Pulmonary artery endothelial cell (primary cell): ENCODE results near the gene CORO6. TPM values are rescaled to one million over a fixed set of nuclear protein-coding genes. Genes with fewer than 3 reads are reported as not detected.
A peak's percentile ranks its signal among the peaks of the same experiment; 100 is the strongest.
"Not testable (repeated sequence)": the region's sequence is repeated elsewhere in the genome, so short reads cannot be mapped to it uniquely, and the experiment has no call there.

Experiments used
- DNase-seq: peaks from one replicate; pipeline ENCODE4 v3.0.0-alpha.2; 2011; ENCODE audit warnings: low read depth, low spot score
- total RNA-seq: library from RNA; depleted of rRNA; stranded (reverse); fragments of >200 nt; gene quantifications from 2 replicates; pipeline ENCODE4 v1.2.3, GENCODE V29; 2014

Gene CORO6
- 1.3 and 3.4 TPM in 2 replicates for total RNA-seq

GRCh38 chr17:29622337-29623282 is at the start of gene CORO6:
Gene CORO6 (minus strand): TSS chr17:29622912. CDS start chr17:29621421, 1,491 bp downstream.
- no peak for DNase-seq

GRCh38 chr17:29671661-29672060 is 48.9 kb upstream of the CORO6 start:
- no peak for DNase-seq

DNA sequence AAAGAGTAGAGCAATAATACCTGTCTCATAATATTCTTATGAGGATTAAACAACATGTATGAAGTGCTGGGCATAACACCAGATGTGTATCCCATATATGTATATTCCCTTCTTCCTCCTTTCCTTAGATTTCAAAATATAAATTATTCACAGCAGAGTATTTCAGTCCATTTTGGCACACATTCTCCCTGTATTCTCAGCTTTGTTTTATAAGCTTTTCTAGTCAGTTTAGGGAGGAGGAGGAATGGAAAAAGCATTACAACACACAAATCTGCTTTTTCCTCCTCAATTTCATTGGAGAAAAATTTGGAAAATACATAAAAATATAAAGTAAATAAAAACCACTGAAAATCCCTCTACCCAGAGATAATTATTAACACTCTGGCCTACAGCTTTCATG is 46.6 kb upstream of the CORO6 start:
- DNase-seq = no peak

GRCh38 chr17:29667969-29668368 is 45.3 kb upstream of the CORO6 start:
- DNase-seq = no peak

GRCh38 chr17:29665481-29665810 is 42.7 kb upstream of the CORO6 start:
- DNase-seq = no peak

GRCh38 chr17:29664743-29665480 is 42.2 kb upstream of the CORO6 start:
- no peak for DNase-seq

- DNase-seq = no peak
These were observed 40.4 kb upstream of the CORO6 start for GRCh38 chr17:29663155-29663554.

GRCh38 chr17:29661213-29661612 is 38.5 kb upstream of the CORO6 start:
- no peak for DNase-seq

- no peak for DNase-seq
These were observed 36.4 kb upstream of the CORO6 start for GRCh38 chr17:29659155-29659554.

- DNase-seq = no peak
These were observed 32.6 kb upstream of the CORO6 start for GRCh38 chr17:29655323-29655722.

DNA sequence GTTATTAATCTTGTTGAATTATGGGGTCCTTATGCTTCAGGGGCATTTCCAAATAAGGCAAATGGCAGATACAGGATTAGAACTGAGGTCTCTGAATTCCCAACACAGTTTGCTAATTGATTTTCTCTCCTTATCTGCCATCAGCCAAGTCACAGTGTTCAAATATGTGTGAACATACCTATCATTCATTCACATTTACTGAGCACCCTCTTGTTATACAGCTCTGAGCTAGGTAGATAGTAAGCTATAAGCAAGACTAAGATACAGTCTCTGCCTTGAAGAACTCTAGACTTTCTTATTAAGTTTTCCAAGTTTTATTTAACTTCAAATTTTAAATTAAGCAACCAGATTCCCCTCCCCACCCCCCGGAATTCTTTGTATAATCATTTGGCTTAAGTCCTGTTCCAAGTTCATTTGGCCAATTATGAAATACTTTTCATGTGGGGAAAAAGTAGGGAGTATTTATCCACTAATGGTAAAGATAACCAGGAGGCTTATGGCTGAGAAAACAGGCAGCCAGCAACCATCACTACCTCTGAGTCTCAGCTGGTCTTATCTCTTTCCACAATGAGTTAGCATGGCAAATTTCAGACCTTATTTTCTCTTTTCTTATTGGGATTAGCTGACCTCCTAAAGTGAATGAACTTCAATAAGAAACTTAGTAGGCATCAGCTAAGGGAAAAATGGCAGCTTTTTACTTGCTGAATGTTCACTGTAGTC is 31.4 kb upstream of the CORO6 start:
- DNase-seq = no peak

DNA sequence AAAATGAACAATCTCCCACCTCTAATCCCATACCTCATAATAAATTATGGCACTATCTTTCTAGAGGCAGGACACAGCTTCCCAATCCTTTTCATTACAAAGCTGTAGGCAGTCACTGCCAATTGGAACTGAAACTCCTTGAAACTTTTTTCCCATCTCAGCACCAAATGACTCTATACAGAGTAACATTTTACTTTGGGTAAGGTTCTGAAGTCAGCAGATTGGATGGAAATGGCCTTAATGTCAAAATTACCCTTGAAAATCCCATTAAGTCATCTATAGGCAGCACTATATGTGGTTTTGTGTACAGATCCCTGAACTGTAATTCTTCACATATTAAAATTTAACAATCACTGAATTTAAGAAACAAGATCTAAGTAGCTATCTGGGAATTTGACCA is 30.3 kb upstream of the CORO6 start:
- no peak for DNase-seq

DNA sequence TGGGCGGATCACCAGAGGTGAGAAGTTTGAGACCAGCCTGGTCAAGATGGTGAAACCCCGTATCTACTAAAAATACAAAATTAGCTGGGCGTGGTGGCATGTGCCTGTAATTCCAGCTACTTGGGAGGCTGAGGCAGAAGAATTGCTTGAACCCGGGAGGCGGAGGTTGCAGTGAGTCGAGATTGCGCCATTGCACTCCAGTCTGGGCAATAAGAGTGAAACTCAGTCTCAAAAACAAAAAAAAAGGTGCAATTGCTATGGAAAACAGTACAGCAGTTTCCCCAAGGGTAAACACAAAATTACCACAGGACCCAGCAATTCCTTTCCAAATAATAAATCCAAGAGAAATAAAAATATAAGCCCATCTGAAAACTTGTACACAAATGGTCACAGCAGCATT is 29.2 kb upstream of the CORO6 start:
- not testable (repeated sequence) for DNase-seq

DNA sequence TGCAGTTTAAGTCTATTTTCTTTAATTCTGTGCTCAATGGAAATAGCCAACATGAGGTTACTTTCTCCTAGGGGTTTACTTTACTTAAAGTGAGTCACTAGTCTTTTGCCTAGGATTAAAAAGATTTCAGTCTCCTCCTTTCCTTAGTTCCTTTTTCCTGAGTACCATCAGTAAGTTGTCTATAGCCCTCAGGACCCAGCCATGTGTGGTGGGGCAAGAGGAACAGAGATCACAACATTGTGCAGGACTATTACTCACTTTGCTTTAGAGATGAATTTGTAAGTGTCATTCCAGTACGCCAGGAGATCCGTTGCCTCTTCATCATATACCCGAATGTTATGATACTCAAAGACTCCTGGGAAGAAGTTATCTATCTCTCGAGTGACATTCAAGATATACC is 27.7 kb upstream of the CORO6 start:
- DNase-seq = no peak

GRCh38 chr17:29649359-29649758 is 26.6 kb upstream of the CORO6 start:
- DNase-seq = no peak

DNA sequence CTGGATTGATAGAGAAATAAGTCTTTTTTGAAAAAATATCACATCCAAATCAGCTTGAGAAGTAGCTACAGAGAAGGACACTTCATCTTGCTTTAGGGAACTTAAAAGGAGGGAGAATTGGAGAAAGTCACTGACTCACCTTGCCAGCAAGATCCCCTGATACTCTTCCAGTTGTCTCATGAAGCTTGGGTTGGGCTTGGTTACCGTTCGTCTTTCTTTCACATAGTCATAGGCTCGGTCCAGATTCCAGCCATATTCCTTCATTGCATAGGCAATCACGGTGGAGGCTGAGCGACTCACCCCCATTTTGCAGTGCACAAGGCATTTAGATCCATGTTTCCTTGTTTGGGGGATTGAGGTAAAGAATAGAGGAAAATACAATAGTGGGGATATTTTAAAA is 25.3 kb upstream of the CORO6 start:
- no peak for DNase-seq

DNA sequence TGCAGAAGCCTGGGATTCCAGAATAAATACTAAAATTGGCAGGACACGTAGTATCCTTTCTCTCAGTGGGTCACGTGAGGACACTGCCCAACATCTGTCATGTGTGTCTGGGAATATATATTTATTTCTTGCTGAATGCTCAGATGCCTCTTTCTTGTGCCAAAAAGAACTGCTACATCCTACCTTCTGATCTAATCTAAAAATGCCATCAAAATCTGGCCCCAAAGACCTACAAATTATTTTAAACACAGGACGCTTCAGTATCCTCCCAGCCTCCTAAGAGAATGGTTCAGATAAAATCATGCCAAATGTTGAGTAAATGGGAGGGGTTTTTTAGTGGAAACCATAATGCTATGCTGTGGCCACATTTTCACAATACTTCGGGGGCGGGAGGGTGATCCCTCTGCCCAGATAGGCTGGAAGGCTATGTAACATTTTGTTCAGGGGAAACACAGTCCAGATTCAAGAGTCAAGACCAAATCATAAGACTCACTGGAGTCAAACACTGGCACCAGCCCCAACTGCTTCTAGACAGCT is 22.9 kb upstream of the CORO6 start:
- DNase-seq = no peak

DNA sequence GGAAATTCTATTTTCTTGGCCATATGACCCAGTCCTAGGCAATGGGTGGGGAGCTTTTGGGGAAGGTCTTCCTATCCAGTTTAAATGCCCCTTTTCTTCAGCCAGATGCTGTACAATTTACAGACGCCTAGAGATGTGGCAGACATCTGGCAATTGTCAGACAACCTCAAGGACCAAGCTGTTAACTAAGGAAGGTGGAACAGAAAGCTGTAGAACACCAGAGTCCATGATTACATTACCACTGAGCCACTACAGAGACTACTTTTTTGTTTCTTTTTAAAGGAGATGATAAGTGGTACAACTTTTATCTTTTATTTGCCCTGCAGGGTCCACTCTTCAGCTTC is 21.1 kb upstream of the CORO6 start:
- DNase-seq = no peak

DNA sequence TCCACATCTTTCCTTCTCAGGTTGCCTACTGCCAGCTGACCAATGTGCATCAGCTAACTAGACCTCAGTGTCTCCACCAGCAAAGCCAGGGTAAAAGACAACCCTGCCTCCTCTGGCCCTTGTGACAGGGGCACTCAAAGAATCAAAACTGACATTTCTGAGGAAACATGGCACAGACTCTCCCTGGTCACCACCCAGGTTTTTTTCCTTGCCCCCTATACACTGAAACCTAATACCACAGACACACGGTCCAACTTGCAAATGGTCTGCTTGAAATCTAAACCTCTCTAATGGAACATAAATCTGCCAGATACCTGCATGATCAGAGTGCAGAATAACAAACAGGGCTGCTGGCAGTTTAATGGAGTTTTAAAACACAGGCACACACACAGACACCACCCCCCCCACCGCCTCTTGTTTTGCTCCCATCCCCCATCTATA is 19.5 kb upstream of the CORO6 start:
- no peak for DNase-seq

GRCh38 chr17:29640981-29641642 is 18.4 kb upstream of the CORO6 start:
- DNase-seq = peak; percentile 89

DNA sequence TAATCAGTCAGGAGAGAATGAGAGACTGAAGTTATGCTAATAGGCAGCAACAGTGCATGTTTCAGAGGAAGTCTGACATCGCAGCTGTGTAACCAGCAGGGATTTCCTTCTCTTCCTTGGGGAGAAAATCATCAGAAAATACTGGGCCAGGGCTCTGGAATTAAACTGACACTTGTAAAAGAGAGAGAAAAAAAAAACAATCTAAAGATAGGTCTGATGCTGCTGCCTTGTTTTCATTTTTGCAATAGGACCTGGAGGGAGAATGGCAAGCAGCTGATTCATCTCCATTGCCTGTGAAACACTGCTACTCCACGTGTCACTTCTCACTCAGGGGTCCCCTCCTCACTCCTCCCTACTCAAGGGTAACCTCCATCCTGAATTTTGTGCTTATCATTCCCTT is 17.7 kb upstream of the CORO6 start:
- peak; percentile 52 for DNase-seq
